AG04450 (cell line): Measurements from ENCODE around the gene TAGLN3. TPM values are rescaled to one million over a fixed set of nuclear protein-coding genes. Genes with fewer than 3 reads are reported as not detected.

Experiments
- CTCF ChIA-PET: fragments of 300-600, 350-600 bp; formaldehyde crosslinking; extraction: SDS; loops from one replicate; lab custom pipeline; 2022; ENCODE audit warnings: antibody characterized with exemption, inconsistent platforms; lab: Charles Lee
- POLR2A ChIA-PET: fragments of 350-600 bp; formaldehyde crosslinking; extraction: SDS; loops from one replicate; lab custom pipeline; 2021; ENCODE audit warnings: antibody characterized with exemption, inconsistent platforms; lab: Yijun Ruan, JAX
- DNase-seq: peaks from one replicate; pipeline ENCODE4 v3.0.0-alpha.2; 2011; ENCODE audit warnings: low read depth, low spot score
- H3K27ac ChIP-seq: one replicate; pipeline ENCODE4 v1.5.1; 2012; ENCODE audit warnings: low read depth, low read length, control low read depth
- H3K27me3 ChIP-seq: one replicate; pipeline ENCODE4 v1.6.0; 2012; ENCODE audit warnings: low read length; ENCODE audit not compliant: control insufficient read depth, insufficient read depth
- H3K4me3 ChIP-seq: 2 replicates; pipeline ENCODE4 v1.5.1; 2011; ENCODE audit warnings: mild to moderate bottlenecking, low read depth, low read length, control low read depth
- H3K9me3 ChIP-seq: 2 replicates; pipeline ENCODE4 v1.5.1; 2012; ENCODE audit warnings: low read length; ENCODE audit not compliant: control insufficient read depth, insufficient read depth
- polyA plus RNA-seq: library from polyadenylated mRNA; depleted of rRNA; stranded (reverse); fragments of >200 nt; gene quantifications from 2 replicates; pipeline ENCODE4 v1.2.3, GENCODE V29; 2011
- TF ChIP-seq, protein P1 (sequence below): IDR thresholded peaks from 2 replicates; pipeline ENCODE4 v1.5.1; 2011; ENCODE audit warnings: low read depth, low read length, control low read depth, inconsistent platforms

The TAGLN3 gene
- polyA plus RNA-seq, 1 experiment: 2.5 TPM

DNA sequence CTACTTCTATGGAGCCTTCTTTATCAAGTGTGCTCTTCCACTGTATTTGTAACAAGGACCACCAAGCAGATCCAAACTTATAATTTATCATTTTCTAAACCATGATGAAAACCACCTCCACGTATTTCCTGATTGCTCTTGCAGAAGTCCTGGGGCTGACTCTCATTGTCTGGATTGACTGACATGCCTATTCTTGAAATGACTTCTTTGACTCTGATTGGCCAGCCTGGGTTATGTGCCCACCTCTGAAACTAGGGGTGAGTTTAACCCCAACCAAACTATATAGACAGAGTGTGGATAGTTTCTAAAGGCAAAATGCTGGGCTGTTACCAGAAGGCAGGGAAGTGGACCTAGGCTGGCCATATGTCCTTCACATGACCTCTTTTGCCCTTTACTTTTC is 48.5 kb downstream of the TAGLN3 start:
- TF ChIP-seq, protein P1, sequence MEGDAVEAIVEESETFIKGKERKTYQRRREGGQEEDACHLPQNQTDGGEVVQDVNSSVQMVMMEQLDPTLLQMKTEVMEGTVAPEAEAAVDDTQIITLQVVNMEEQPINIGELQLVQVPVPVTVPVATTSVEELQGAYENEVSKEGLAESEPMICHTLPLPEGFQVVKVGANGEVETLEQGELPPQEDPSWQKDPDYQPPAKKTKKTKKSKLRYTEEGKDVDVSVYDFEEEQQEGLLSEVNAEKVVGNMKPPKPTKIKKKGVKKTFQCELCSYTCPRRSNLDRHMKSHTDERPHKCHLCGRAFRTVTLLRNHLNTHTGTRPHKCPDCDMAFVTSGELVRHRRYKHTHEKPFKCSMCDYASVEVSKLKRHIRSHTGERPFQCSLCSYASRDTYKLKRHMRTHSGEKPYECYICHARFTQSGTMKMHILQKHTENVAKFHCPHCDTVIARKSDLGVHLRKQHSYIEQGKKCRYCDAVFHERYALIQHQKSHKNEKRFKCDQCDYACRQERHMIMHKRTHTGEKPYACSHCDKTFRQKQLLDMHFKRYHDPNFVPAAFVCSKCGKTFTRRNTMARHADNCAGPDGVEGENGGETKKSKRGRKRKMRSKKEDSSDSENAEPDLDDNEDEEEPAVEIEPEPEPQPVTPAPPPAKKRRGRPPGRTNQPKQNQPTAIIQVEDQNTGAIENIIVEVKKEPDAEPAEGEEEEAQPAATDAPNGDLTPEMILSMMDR: no peak
- no peaks in the 10 kb centered on the region for H3K27me3 ChIP-seq
- no peak for DNase-seq
- H3K4me3 ChIP-seq: no peak overlapping the region
- ChIA-PET POLR2A (no interaction called here), CTCF (no interaction called here)
- no peak overlapping the region for H3K27ac ChIP-seq
- no peaks in the 10 kb centered on the region for H3K9me3 ChIP-seq

DNA sequence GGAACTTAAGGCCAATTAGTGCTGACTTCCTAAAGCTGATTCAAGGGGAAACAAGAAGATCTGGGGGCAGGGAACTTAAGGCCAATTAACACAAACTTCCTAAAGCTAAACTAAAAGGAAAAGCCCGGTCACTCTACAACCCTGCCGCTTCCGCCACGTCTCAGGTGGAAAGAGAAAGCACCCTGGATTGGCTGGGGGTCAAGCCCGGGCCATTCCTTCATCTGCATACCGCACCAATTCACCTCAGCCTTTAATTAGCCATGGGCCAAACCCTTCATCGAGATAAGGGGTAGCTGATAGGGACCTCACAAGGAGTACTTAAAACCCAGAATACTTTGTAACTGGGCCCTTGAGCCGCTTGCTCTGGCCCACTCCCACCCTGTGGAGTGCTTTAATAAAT is 50.2 kb downstream of the TAGLN3 start:
- no peaks in the 10 kb centered on the region for H3K9me3 ChIP-seq
- ChIA-PET POLR2A (no interaction called here), CTCF (interaction anchor here (1.4 kb wide), 1 partner anchor 380 kb away, joined by 4 read pairs; no protein-coding TSS in a partner anchor)
- TF ChIP-seq, protein P1: no peak
- H3K4me3 ChIP-seq: no peak overlapping the region
- DNase-seq: no peak
- no peaks in the 10 kb centered on the region for H3K27me3 ChIP-seq
- H3K27ac ChIP-seq: no peak overlapping the region

DNA sequence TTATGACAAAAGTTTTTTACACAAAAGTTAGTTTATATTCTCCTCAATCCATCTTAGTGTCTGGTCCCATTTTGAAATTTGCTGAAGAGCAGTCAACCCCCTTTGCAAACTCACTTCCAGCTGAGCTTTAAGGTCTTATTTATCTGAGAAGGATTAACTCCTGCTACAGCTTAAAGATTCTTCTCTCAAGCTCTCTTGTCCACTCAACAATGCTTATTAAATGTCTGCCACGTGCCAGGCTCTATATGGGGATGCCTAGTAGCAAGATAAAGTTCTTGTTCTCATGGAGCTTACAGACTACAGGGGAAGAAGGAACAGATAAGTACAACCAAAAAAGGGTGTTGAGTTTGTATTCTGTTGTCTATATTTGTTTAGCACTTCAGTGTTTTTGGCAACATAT is 54.5 kb downstream of the TAGLN3 start:
- CTCF ChIA-PET: interaction anchor here (0.6 to 2.6 kb wide), 4 partner anchors 9 to 106 kb away, joined by 3 to 62 read pairs (median 6); no protein-coding TSS in a partner anchor
- Histone ChIP-seq H3K9me3 (no peaks in the 10 kb centered on the region), H3K27ac (no peak overlapping the region), H3K4me3 (no peak overlapping the region), H3K27me3 (no peaks in the 10 kb centered on the region)
- DNase-seq: no peak
- TF ChIP-seq, protein P1: no peak
- POLR2A ChIA-PET: interaction anchor here (0.5 to 0.6 kb wide), 2 partner anchors 13 to 58 kb away, joined by 3 to 5 read pairs; no protein-coding TSS in a partner anchor

DNA sequence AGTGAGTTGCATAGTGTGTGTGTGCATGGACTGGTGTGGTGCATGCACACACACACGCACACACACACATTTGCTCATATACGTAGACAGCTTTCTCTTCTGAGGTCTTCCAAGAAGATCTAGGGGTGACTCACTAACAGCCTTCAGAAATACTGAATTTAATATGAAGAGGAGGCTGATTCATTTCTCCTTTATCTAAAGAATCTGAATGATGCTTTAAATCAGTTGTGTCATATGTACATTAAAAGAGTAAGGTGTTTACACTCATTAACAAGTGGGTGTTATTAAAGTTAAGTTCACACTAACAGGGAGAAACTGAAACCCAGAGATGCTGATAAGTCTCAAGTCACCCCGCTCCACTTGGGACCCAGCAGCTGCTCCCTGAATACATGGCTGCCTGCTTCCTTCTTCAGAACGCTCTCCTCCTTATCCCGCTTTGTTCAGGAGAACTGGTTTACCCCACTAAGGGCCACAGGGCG is 57.8 kb downstream of the TAGLN3 start:
- Histone ChIP-seq H3K27ac (no peak overlapping the region), H3K4me3 (no peak overlapping the region), H3K27me3 (no peaks in the 10 kb centered on the region), H3K9me3 (no peaks in the 10 kb centered on the region)
- peak; percentile 30 for DNase-seq
- TF ChIP-seq, protein P1: no peak
- ChIA-PET CTCF (interaction anchor here (1.0 to 3.4 kb wide), 3 partner anchors 12 to 43 kb away, joined by 3 to 19 read pairs (median 3); no protein-coding TSS in a partner anchor), POLR2A (no interaction called here)

DNA sequence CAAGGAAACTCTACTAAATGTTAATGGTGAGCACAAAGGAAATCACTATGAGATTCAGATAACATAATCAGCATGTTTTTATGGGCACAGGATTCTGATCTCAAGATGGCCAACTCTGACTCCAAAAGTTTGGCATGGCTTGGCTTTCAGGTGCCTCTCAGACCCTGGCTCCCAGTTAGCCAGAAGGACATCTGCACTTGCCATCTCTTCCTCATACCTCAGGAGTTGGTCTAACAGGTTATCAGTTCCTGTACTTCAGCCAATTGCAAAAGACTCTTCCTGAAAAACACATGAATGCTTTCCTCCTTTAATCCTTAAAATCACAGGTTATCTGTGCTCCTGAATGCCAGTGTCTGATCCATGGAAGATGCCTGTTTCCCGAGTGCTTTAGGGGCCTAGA is 60.8 kb downstream of the TAGLN3 start:
- Histone ChIP-seq H3K27ac (no peak overlapping the region), H3K27me3 (no peaks in the 10 kb centered on the region), H3K4me3 (no peak overlapping the region), H3K9me3 (no peaks in the 10 kb centered on the region)
- POLR2A ChIA-PET: no interaction called here
- DNase-seq: no peak
- CTCF ChIA-PET: no interaction called here
- TF ChIP-seq, protein P1: no peak
